IPS-NIHi7 (cell line): Measurements from ENCODE around the gene DENND5B.

ENCODE experiments used
- DNase-seq: peaks from one replicate; pipeline ENCODE4 v3.0.0; 2012; ENCODE audit warnings: mixed read lengths; ENCODE audit errors: extremely low spot score

Gene DENND5B

GRCh38 chr12:31471823-31472222, 119.1 kb downstream of the DENND5B start:
- no peak for DNase-seq

DNA sequence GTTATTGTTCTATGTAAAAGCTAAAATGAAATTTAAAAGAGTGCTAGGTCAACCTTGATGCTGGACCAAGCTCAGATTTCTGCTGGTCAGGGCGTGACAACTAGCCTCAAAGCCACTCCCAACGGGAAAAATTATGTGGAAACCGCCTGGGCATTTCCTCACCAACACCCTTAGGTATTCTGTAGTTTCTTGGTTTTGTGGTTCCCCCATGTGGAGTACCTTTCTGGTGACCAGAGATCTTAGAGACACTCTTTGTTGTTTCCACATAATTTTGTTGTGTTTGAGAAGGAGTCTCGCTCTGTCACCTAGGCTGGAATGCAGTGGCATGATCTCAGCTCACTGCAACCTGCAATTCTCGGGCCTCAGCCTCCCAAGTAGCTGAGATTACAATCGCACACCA, 119.9 kb downstream of the DENND5B start:
- DNase-seq, result no peak

DNA sequence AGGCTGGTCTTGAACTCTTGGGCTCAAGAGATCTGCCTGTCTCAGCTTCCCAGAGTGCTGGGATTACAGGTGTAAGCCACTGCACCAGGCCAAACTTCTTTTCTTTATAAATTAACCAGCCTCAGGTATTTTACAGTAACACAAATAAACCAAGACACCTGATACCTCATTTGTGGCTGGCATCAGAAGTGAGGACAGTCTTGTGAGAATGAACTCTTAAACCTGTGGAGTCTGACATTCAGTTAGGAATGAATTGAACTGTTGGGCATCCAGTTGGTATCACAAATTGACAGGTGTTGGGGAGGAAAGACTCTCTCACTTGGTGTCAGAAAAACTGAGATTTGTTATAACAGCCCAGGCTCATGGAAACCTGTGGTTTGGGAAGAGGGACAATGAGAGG, 120.5 kb downstream of the DENND5B start:
- no peak for DNase-seq

DNA sequence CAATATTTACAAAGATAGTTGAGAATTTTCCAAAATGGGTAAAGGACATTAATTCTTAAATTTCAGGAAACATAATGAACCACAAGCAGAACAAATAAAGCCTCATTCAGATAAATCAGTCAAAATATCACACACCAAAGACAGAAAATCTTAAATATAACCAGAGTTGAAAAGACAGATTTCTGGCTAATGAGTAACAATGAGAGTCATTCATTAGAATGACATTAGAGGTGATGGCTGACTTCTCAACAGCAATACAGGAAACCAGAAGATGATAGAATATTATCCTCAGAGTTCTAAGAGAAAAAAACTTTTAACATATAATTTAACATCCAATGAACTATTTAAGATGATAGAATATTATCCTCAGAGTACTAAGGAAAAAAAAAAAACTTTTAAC, 124.2 kb downstream of the DENND5B start:
- DNase-seq, result no peak

DNA sequence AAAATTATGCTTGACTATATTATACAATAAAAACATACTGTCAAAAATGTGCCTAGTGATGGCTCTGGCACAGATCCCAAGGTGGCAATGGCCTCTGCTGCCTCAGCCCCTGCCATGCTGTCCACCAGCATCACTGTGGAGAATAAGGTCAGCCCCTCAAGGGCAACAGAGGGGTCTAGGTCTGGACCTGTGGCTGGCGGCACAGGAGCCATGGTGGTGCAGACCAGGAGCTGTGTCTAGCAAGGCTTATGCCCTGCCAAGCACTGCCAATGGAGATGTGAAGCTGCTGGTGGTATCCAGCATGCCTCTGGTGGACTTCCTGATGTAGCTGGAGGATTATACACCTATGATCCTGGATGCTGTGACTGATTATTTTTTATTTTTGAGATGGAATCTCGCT, 125.9 kb downstream of the DENND5B start:
- DNase-seq, result no peak

GRCh38 chr12:31460024-31460423, 130.9 kb downstream of the DENND5B start:
- DNase-seq, result no peak

DNA sequence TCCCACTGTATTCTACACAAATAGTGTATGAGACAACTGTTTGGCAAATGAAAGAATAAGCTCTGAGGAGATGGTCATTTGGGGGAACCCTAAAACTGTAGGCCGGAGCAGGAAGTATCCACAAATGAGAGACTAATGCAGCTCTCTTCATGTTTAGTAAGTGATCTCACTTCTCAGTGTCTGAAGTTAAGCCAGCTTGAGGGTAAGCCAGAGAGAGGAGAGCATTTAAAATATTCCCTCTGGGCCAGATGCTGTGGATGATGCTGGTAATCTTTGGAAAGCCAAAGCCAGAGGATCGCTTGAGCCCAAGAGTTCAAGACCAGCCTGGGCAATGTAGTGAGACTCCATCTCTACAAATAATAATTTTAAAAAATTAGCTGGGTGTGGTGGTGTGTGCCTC, 134.4 kb downstream of the DENND5B start:
- DNase-seq, result no peak

GRCh38 chr12:31444736-31445135, 146.2 kb downstream of the DENND5B start:
- no peak for DNase-seq

DNA sequence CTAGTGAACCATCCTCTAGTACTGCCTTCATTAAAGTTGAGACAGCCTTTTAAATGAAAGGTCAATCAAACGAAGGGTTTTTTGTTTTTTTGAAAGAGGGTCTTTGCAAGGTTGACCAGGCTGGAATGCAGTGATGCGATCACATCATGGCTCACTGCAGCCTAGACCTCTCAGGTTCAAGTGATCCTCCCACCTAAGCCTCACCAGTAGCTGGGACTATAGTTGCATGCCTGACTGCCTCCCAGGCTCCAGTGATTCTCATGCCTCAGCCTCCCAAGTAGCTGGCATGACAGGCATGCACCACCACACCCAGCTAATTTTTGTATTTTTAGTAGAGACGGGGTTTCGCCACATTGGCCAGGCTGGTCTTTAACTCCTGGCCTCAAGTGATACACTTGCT, 150.3 kb downstream of the DENND5B start:
- no peak for DNase-seq

GRCh38 chr12:31440134-31440533, 150.8 kb downstream of the DENND5B start:
- DNase-seq, result no peak

DNA sequence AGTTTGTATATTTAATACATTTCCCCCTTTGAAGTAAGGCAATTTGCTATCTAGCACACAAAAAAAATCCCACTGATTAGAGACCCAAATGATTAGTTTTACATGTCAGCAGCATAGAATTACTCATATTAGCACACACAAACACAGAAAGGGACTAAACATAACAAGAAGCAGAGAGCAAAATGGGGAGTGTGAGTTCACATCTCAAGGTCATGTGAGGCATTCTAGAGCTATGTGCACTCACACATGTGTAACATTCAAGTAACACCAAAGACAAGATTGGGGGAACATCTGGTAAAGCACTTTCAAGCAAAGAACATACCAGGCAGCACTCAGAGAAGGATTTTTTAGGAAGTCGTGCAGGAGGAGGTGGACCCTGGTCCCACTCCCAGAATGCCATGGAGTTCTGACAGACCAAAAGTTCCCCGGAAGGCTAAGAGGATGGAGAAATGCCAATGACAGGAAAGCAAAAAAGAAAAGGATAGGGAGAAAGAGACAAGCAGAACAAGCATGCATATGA, 159.2 kb downstream of the DENND5B start:
- DNase-seq, result no peak

GRCh38 chr12:31423405-31423804, 167.5 kb downstream of the DENND5B start:
- DNase-seq, result no peak

DNA sequence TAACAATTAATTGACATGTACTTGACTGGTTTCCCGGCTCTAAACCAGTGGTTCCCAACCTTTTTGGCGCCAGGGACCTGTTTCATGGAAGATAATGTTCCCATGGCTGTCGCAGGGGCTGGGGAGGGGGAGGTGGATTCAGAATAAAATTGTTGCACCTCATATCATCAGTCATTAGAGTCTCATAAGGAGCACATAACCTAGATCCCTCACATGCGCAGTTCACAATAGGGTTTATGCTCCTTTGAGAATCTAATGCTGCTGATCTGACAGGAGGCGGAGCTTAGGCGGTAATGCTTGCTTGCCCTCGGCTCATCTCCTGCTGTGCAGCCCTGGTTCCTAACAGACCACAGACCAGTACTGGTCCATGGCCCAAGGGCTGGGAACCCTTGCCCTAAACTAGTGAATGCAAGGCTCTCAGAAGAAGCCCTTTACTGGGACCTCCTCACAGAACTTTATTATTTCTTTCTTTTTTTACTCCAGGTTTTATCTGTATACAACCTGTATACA, 178.6 kb downstream of the DENND5B start:
- DNase-seq, result no peak

DNA sequence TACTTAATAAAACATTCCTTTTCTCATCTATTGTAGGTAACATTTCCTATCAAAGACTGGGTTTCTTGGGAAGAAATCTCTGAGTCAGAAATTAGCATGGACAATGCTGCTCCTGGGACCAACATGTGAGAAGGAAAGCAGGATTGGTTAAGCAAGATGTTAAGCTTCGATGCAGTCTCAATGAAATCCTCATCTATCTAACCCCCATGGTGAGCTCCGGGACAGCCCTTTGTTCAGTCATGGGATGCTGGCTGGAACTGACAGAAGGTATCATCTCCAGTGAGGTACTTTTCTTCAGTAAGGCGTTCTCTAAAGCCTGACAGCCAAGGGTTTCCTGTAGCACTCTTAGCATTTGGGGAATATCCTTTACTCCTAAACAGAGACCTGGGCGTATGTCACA, 182.2 kb downstream of the DENND5B start:
- no peak for DNase-seq

DNA sequence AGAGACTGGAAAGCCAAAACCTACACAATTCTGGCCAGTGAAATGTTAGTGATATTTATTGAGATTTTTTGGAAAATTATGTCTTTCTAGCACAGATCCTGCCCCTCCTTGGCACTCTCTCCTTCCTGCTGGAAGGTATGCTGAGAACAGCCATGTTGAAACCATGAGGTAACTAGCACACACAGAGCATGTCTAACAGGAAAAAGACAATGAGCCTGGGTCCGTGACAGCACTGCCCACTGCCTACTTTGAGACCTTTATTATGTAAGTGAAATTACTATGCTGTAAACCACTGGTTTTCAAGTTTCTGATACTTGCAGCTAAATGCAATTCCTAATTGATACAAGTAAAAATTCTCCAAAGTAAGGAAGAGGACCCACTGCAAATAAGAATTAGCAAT, 183.4 kb downstream of the DENND5B start:
- no peak for DNase-seq

DNA sequence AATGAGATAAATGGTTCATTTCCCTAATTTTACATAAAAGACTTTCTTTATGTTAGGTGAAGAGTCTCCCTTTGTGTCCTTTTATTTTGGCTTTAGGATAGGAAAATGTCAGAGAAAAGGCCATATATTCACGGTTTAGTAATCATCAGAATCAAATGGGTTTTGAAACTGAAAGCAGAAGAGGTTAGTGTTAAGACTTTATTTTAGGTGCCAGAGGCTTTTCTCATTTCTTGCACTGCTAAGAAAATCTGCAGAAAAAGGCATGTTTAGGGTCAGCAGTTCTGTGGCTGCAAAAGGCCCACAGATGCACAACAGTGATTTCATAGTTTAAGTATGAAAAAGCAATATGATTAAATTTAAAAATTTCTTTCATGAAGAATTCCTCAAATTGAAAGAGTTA, 184.6 kb downstream of the DENND5B start:
- no peak for DNase-seq

DNA sequence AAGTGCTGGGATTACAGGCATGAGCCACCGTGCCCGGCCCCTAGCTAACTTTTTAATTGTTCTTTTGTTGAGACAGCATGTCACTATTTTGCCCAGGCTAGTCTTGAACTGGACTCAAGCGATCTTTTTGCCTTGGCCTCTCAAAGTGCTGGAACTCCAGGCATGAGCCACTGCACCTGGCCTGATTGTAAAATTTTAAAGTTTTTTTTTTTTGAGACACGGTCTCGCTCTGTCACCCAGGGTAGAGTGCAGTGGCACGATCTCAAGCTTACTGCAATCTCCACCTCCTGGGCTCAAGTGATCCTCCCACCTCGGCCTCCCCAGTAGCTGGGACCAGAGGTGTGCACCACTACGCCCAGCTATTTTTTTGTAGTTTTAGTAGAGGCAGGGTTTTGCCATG, 185.9 kb downstream of the DENND5B start:
- no peak for DNase-seq

GRCh38 chr12:31403099-31403607, 187.8 kb downstream of the DENND5B start:
- DNase-seq, result peak; percentile 81

GRCh38 chr12:31393004-31393550, 197.9 kb downstream of the DENND5B start:
- no peak for DNase-seq

GRCh38 chr12:31390991-31391390, 199.9 kb downstream of the DENND5B start:
- peak; percentile 19 for DNase-seq

DNA sequence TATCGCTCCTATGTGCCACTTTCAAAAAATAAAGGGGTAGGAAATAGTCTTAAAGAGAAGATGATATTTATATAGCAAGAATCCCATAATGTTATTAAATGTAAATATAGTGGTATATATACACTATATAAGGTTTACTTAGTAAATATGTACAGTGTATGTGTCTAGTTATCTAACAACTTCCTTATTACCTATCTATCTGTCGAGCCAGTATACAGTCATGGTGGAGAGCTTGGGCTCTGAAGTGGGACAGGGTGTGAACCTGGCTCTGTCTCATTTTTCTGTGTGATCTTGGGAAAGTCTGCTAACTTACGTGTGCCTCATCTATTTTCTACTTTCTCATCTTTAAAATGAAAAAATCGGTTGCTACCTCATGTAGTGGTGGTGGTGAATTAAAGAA, 202.2 kb downstream of the DENND5B start:
- DNase-seq, result no peak

DNA sequence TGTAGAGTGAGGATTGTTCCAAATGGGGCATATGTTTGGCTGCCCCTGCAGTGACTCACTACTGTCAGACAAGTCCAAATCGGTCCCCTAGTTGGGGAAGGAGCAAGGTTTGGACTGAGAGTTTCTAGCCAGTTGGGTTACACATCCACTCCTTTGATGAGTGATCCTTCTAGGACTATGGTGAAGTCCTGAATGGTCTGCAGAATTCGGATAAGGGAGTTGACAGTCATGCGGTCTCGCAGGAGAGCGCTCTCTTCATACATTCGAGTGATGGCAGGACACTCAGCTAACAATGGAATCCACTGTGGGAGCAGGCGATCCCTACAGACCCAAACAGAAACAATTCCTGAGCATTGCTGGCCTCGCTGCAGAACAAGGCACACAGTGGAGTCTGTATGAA, 203.5 kb downstream of the DENND5B start:
- no peak for DNase-seq

DNA sequence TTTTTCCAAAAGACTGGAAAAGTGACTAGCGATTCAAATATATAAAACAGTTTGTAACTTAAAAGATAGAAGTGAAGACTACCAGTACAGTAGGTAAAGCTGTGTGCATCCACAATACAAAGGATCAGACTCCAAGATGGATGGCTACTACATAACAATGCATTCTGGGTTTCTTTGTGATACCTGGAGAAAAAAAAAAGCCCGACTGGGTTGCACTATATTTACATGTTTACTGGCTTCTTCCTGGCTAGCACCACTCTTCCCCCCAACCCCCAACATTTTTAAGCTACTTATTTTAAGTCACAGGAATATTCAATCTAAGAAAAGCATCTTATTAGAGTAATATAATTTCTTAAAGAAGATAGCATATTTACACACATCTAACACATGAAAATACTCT, 203.9 kb downstream of the DENND5B start:
- no peak for DNase-seq

- peak; percentile 77 for DNase-seq
These were observed 204.6 kb downstream of the DENND5B start for GRCh38 chr12:31386364-31386777.
